ENCODE data around the gene C17orf113. TPM values are rescaled to one million over a fixed set of nuclear protein-coding genes. Genes with fewer than 3 reads are reported as not detected.

The C17orf113 gene
- total RNA-seq, 4 donors from 2014 or later: 1.2 to 2.9 (median 2.1) TPM

DNA sequence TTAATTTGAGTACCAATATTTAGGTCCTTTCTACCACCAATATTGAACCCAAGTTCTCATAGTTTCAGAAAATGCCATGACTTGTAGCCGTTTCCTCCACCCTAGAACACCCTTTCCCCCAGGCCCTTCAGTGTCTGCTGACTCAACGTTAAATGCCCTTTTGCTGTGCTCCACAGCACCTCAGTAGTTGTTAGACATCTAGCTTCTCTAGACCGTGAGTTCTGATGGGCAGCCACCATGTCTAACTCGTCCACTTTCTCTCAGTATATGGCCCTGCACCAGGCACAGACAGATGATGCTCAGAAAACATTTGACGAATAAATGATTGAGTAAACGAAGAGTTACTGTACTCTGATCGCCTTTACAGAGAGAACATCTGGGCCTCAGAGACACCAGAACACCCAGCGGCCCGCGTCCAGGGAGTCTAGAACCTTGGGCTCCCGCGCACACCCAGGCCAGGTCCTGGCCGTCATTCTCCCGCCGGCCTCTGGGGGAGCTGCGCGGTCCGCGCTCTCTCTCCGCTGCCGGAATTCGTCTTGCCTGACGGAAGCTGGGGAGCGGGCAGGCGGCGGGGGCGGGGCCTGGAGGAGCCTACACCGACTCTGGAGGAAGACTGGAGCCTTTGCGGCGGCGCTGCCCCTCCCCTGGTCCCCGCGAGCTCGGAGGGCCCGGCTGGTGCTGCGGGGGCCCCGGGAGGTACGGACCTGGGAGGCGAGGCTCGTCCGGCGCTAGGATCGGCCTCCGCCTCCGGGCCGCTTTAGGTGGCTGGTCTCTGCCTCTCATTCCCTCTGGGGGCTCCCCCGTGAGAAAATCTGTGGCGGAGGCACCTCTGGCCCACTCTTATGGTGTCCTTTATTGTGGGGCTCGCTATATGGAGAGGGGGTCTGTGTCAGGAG is 30.6 kb downstream of the C17orf113 start, which contains the start of gene NKIRAS2:
TSS of gene NKIRAS2 (plus strand) at position 582 of the 896 bp plus-strand sequence. CDS start 1,488 bp downstream, outside the sequence.
- peaks cover 4 to 72% (median 40%) of the 10 kb centered on the region in 4 donors for H3K4me1 ChIP-seq
- H3K27ac ChIP-seq: peak within 1 kb of the TSS; percentile 63 to 93 (median 90)
- H3K9me3 ChIP-seq: no peaks in the 10 kb centered on the region
- peak within 1 kb of the TSS; percentile 74 to 99 (median 88) for H3K4me3 ChIP-seq
- 11 to 23% methylated on average over 16 to 31 of the region's 49 CpGs for WGBS, 2 donors
- peaks cover 0 to 29% (median 14%) of the 10 kb centered on the region in 3 donors for H3K36me3 ChIP-seq
- peak; percentile 70 to 82 for TF ChIP-seq EP300 (IDR thresholded peaks at IDR 0.05)
- TF ChIP-seq POLR2A (IDR thresholded peaks at IDR 0.05): peak; percentile 14 to 63
- TF ChIP-seq, protein P1, sequence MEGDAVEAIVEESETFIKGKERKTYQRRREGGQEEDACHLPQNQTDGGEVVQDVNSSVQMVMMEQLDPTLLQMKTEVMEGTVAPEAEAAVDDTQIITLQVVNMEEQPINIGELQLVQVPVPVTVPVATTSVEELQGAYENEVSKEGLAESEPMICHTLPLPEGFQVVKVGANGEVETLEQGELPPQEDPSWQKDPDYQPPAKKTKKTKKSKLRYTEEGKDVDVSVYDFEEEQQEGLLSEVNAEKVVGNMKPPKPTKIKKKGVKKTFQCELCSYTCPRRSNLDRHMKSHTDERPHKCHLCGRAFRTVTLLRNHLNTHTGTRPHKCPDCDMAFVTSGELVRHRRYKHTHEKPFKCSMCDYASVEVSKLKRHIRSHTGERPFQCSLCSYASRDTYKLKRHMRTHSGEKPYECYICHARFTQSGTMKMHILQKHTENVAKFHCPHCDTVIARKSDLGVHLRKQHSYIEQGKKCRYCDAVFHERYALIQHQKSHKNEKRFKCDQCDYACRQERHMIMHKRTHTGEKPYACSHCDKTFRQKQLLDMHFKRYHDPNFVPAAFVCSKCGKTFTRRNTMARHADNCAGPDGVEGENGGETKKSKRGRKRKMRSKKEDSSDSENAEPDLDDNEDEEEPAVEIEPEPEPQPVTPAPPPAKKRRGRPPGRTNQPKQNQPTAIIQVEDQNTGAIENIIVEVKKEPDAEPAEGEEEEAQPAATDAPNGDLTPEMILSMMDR (IDR thresholded peaks at IDR 0.05): peak; percentile 93 to 98 (median 96)
- H3K27me3 ChIP-seq: no peaks in the 10 kb centered on the region
- DNase-seq (ENCODE audit: low spot score in 2 of 2): peak; percentile 83 to 87

DNA sequence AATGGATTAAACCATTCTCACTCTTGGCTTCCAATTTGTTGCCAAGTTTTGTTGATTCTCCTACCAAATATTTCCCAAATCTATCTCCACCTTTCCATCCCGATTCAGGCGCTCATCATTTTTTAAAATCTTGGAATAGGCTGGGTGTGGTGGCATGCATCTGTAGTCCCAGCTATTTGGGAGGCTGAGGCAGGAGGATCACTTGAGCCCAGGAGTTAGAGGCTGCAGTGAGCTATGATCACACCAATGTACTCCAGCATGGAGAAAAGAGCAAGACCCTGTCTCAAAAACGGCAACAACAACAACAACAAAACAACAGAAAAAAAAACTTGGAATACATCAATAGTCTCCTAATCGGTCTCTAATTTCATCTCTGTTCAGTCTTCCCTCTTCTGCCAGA is 31.4 kb downstream of the C17orf113 start:
- no peaks in the 10 kb centered on the region for H3K9me3 ChIP-seq
- H3K27ac ChIP-seq: no peak overlapping the region
- no peak overlapping the region for H3K4me3 ChIP-seq
- H3K27me3 ChIP-seq: no peaks in the 10 kb centered on the region
- peaks cover 0 to 25% (median 14%) of the 10 kb centered on the region in 3 donors for H3K36me3 ChIP-seq
- TF ChIP-seq, protein P1 (IDR thresholded peaks at IDR 0.05): no peak
- no peak for DNase-seq (ENCODE audit: low spot score in 2 of 2)
- WGBS, 2 donors: 93 to 96% methylated on average over 4 of the region's 4 CpGs
- peaks cover 4 to 72% (median 40%) of the 10 kb centered on the region in 4 donors for H3K4me1 ChIP-seq

DNA sequence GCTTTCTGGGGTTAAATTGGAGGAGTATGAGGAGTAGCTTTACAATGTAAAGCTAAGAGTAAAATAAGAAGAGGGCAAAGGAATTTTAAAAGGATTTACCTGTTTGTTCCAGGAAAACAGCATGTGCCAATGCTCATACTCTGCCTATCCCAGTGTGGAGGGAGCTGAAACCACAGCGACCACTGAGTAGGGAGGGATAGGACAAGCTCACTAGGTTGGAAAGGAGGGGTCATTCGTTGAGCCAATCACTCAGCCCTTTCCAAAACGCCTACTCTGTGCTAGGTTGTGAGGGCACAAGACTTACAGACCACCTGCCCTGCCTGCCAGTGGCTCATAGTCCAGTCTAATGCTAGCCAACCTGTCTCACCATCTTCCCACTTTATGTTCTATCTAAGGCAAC is 32.1 kb downstream of the C17orf113 start:
- 24 to 46% methylated on average over 3 of the region's 3 CpGs for WGBS, 2 donors
- Histone ChIP-seq H3K9me3 (no peaks in the 10 kb centered on the region), H3K27ac (peak overlapping the region in 3 of 4 donors; percentile 87 to 94 (median 92)), H3K4me1 (peaks cover 4 to 73% (median 45%) of the 10 kb centered on the region in 4 donors), H3K27me3 (no peaks in the 10 kb centered on the region), H3K36me3 (peaks cover 0 to 18% (median 10%) of the 10 kb centered on the region in 3 donors), H3K4me3 (peak overlapping the region in 2 of 4 donors; percentile 72 to 75)
- no peak for DNase-seq (ENCODE audit: low spot score in 2 of 2)
- TF ChIP-seq, protein P1 (IDR thresholded peaks at IDR 0.05): no peak
- TF ChIP-seq EP300 (IDR thresholded peaks at IDR 0.05) (no peak), POLR2A (IDR thresholded peaks at IDR 0.05) (no peak)

DNA sequence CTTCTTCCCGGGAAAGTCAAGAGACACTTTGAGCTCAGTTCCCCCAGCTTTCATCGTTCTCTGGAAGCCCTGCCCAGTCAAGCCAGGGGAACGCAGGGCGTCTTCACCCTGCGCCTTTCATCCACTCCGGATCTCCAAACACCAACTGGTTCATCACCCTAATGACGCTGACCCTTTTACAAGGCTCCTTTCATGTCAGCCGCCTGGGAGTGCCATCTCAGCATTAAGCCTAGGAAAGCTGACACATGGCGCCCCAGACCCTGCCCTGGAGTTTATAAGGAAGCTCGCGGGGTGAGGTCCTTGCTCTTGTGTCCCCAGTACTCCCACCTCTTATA is 32.6 kb downstream of the C17orf113 start:
- WGBS, 2 donors: 3 to 6% methylated on average over 11 of the region's 11 CpGs
- peak overlapping the region; percentile 56 to 82 (median 74) for H3K4me3 ChIP-seq
- H3K27me3 ChIP-seq: no peaks in the 10 kb centered on the region
- H3K9me3 ChIP-seq: no peaks in the 10 kb centered on the region
- H3K36me3 ChIP-seq: peaks cover 0 to 13% (median 6%) of the 10 kb centered on the region in 3 donors
- peaks cover 4 to 74% (median 48%) of the 10 kb centered on the region in 4 donors for H3K4me1 ChIP-seq
- no peak for DNase-seq (ENCODE audit: low spot score in 2 of 2)
- TF ChIP-seq, protein P1 (IDR thresholded peaks at IDR 0.05): no peak
- TF ChIP-seq POLR2A (IDR thresholded peaks at IDR 0.05) (no peak), EP300 (IDR thresholded peaks at IDR 0.05) (no peak)
- H3K27ac ChIP-seq: peak overlapping the region; percentile 73 to 94 (median 90)
